HG03460 (cell line): ENCODE data around the gene TCP11L2.

Experiments
- ATAC-seq: cut with Tn5 transposase; IDR thresholded peaks from one replicate; pipeline ENCODE4 v1.9.1; 2021; ENCODE audit not compliant: unreplicated experiment

TCP11L2 gene

GRCh38 chr12:106387848-106388377, 85.4 kb downstream of the TCP11L2 start:
- no peak for ATAC-seq

GRCh38 chr12:106389151-106389550, 86.6 kb downstream of the TCP11L2 start:
- ATAC-seq = no peak

- ATAC-seq = no peak
Observed at GRCh38 chr12:106392759-106393158, 90.2 kb downstream of the TCP11L2 start.
